Common myeloid progenitor, CD34-positive (primary cell): ENCODE results near the gene PAPLN.

Source experiments
- CTCF ChIA-PET: fragments of 350-600 bp; sonication (Branson Sonifier 250); formaldehyde crosslinking; loops from one replicate; lab custom pipeline; 2021; ENCODE audit warnings: antibody characterized with exemption; lab: Charles Lee
- POLR2A ChIA-PET: fragments of 350-600 bp; sonication (Branson Sonifier 250); formaldehyde crosslinking; loops from one replicate; lab custom pipeline; 2021; ENCODE audit warnings: antibody characterized with exemption; lab: Charles Lee
- DNase-seq, 3 donors: peaks; one replicate each; pipeline versions ENCODE4 v3.0.0 to v3.0.0-alpha.2; 2013
- H3K27ac ChIP-seq, 2 experiments: 1 replicate in 1 of 2; 2 replicates in 1 of 2; pipeline ENCODE4 v1.7.0; 2013; ENCODE audit warnings: inconsistent platforms in 2 of 2, low read length in 2 of 2, mild to moderate bottlenecking in 2 of 2, low read depth in 1 of 2, moderate library complexity in 1 of 2; ENCODE audit not compliant: severe bottlenecking in 2 of 2, insufficient read depth in 1 of 2, poor library complexity in 1 of 2
- H3K27me3 ChIP-seq, 5 experiments: replicated peaks in 2 of 5; 1 replicate in 3 of 5; 2 replicates in 2 of 5; pipeline versions ENCODE4 v1.6.1 to v1.7.0; 2013; ENCODE audit warnings: low read length in 4 of 5, mild to moderate bottlenecking in 2 of 5, moderate library complexity in 2 of 5, inconsistent platforms in 1 of 5; ENCODE audit not compliant: insufficient read depth in 5 of 5, control insufficient read depth in 4 of 5
- H3K36me3 ChIP-seq, 4 experiments: 1 replicate in 2 of 4; 2 replicates in 2 of 4; pipeline versions ENCODE4 v1.6.1 to v1.7.0; 2013; ENCODE audit warnings: low read length in 3 of 4, control low read depth in 1 of 4, mild to moderate bottlenecking in 1 of 4; ENCODE audit not compliant: control insufficient read depth in 4 of 4, insufficient read depth in 4 of 4
- H3K4me1 ChIP-seq, 4 experiments: 1 replicate in 3 of 4; 2 replicates in 1 of 4; pipeline versions ENCODE4 v1.6.1 to v1.7.1; 2013; ENCODE audit warnings: low read length in 3 of 4, mild to moderate bottlenecking in 3 of 4, control low read depth in 1 of 4, inconsistent platforms in 1 of 4, moderate library complexity in 1 of 4; ENCODE audit not compliant: control insufficient read depth in 4 of 4, insufficient read depth in 4 of 4; ENCODE audit errors: control extremely low read depth in 1 of 4
- H3K4me3 ChIP-seq, 7 experiments: 1 replicate in 4 of 7; 2 replicates in 3 of 7; pipeline versions ENCODE4 v1.5.1 to v1.7.0; 2013; ENCODE audit warnings: mild to moderate bottlenecking in 7 of 7, low read length in 6 of 7, moderate library complexity in 6 of 7, inconsistent platforms in 2 of 7, low read depth in 2 of 7, control low read depth in 1 of 7; ENCODE audit not compliant: insufficient read depth in 4 of 7, control insufficient read depth in 1 of 7; ENCODE audit errors: extremely low read depth in 1 of 7
- H3K9me3 ChIP-seq, 5 experiments: 1 replicate in 4 of 5; 2 replicates in 1 of 5; pipeline versions ENCODE4 v1.6.1 to v1.7.1; 2013; ENCODE audit warnings: low read length in 4 of 5, mild to moderate bottlenecking in 2 of 5, inconsistent platforms in 1 of 5, low read depth in 1 of 5, moderate library complexity in 1 of 5; ENCODE audit not compliant: control insufficient read depth in 4 of 5, insufficient read depth in 2 of 5; ENCODE audit errors: control extremely low read depth in 1 of 5
- WGBS: methylation state at CpG from one replicate; pipeline ENCODE4 v1.1.5; 2013; ENCODE audit not compliant: insufficient coverage; 5-methylcytosine and 5-hydroxymethylcytosine counted together

PAPLN gene

DNA sequence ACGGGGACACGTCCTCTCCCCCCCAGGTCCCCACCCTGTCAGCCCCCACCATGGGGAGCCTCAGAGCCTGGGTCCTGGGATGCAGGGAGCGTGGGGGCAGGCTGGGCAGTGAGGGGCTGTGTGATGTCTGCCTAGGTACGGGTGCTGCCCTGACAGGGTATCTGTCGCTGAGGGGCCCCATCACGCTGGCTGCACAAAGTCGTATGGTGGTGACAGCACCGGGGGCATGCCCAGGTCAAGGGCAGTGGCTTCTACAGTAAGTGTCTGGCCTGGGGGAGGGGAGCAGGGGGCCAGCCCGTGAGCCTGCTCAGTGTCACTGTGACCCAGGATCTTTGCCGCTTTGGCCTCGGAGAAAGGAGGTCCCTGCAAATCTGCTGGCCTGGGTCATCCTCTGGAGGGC, 23.3 kb downstream of the PAPLN start:
- WGBS = 93% methylated on average over 9 of the region's 11 CpGs
- Histone ChIP-seq H3K4me1 (no peaks in the 10 kb centered on the region), H3K36me3 (no peaks in the 10 kb centered on the region), H3K9me3 (no peaks in the 10 kb centered on the region), H3K4me3 (no peak overlapping the region), H3K27me3 (no peaks in the 10 kb centered on the region), H3K27ac (no peak overlapping the region)
- ChIA-PET CTCF (no interaction called here), POLR2A (no interaction called here)
- DNase-seq = no peak

GRCh38 chr14:73261075-73261474, 23.8 kb downstream of the PAPLN start:
- Histone ChIP-seq H3K4me1 (no peaks in the 10 kb centered on the region), H3K4me3 (no peak overlapping the region), H3K27me3 (no peaks in the 10 kb centered on the region), H3K36me3 (no peaks in the 10 kb centered on the region), H3K9me3 (no peaks in the 10 kb centered on the region), H3K27ac (no peak overlapping the region)
- ChIA-PET POLR2A (no interaction called here), CTCF (no interaction called here)
- 97% methylated on average over 5 of the region's 6 CpGs for WGBS
- no peak for DNase-seq

GRCh38 chr14:73261520-73262426, 24.5 kb downstream of the PAPLN start:
- H3K27ac ChIP-seq = no peak overlapping the region
- ChIA-PET CTCF (interaction anchor here (1.4 kb wide), 1 partner anchor 30 kb away, joined by 3 read pairs; no protein-coding TSS in a partner anchor), POLR2A (interaction anchor here (1.0 kb wide), 1 partner anchor 16 kb away, joined by 4 read pairs; no protein-coding TSS in a partner anchor)
- no peaks in the 10 kb centered on the region for H3K4me1 ChIP-seq
- no peak for DNase-seq
- no peaks in the 10 kb centered on the region for H3K27me3 ChIP-seq
- 99% methylated on average over 14 of the region's 15 CpGs for WGBS
- H3K4me3 ChIP-seq = no peak overlapping the region
- no peaks in the 10 kb centered on the region for H3K36me3 ChIP-seq
- H3K9me3 ChIP-seq = no peaks in the 10 kb centered on the region

DNA sequence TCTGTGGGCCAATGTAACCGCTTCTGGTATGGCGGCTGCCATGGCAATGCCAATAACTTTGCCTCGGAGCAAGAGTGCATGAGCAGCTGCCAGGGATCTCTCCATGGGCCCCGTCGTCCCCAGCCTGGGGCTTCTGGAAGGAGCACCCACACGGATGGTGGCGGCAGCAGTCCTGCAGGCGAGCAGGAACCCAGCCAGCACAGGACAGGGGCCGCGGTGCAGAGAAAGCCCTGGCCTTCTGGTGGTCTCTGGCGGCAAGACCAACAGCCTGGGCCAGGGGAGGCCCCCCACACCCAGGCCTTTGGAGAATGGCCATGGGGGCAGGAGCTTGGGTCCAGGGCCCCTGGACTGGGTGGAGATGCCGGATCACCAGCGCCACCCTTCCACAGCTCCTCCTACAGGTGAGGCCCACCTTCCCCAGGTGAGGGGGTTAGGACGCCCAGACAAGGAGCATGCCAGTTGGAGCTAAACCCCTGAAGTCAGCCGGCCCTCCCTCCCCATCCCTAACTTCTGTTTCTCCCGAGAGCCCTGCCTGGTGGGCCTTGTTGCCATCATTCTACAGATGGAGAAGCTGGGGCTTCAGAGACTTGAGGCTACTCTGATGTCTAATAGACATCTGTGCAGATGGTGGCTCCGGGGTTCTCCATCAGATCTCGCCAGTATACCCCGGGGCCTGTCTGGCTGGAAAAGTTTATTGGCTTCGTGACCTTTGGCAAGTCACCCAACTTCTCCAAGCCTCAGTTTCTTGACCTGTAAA, 25.3 kb downstream of the PAPLN start:
- Histone ChIP-seq H3K4me1 (no peaks in the 10 kb centered on the region), H3K27me3 (no peaks in the 10 kb centered on the region), H3K9me3 (no peaks in the 10 kb centered on the region), H3K36me3 (no peaks in the 10 kb centered on the region), H3K4me3 (no peak overlapping the region), H3K27ac (no peak overlapping the region)
- 98% methylated on average over 18 of the region's 20 CpGs for WGBS
- ChIA-PET CTCF (interaction anchor here (1.4 kb wide), 1 partner anchor 30 kb away, joined by 3 read pairs; no protein-coding TSS in a partner anchor), POLR2A (interaction anchor here (1.0 kb wide), 1 partner anchor 15 kb away, joined by 4 read pairs; no protein-coding TSS in a partner anchor)
- no peak for DNase-seq

DNA sequence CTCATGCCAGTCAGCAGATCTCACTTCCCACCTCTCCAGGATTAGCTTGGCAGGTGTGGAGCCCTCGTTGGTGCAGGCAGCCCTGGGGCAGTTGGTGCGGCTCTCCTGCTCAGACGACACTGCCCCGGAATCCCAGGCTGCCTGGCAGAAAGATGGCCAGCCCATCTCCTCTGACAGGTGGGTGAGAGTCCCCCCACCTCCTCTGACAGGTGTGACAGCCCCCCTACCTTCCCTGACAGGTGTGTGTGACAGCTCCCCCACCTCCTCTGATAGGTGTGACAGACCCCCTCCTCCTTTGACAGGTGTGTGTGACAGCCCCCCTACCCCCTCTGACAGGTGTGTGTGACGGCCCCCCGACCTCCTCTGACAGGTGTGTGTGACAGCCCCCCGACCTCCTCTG, 26.3 kb downstream of the PAPLN start:
- H3K27ac ChIP-seq = no peak overlapping the region
- H3K4me1 ChIP-seq = no peaks in the 10 kb centered on the region
- CTCF ChIA-PET = interaction anchor here (1.1 kb wide), 1 partner anchor 56 kb away, joined by 3 read pairs; no protein-coding TSS in a partner anchor
- H3K4me3 ChIP-seq = no peak overlapping the region
- H3K36me3 ChIP-seq = no peaks in the 10 kb centered on the region
- no peak for DNase-seq
- H3K27me3 ChIP-seq = no peaks in the 10 kb centered on the region
- no peaks in the 10 kb centered on the region for H3K9me3 ChIP-seq
- 98% methylated on average over 6 of the region's 7 CpGs for WGBS
- POLR2A ChIA-PET = interaction anchor here (0.6 kb wide), 1 partner anchor 13 kb away, joined by 3 read pairs; no protein-coding TSS in a partner anchor

DNA sequence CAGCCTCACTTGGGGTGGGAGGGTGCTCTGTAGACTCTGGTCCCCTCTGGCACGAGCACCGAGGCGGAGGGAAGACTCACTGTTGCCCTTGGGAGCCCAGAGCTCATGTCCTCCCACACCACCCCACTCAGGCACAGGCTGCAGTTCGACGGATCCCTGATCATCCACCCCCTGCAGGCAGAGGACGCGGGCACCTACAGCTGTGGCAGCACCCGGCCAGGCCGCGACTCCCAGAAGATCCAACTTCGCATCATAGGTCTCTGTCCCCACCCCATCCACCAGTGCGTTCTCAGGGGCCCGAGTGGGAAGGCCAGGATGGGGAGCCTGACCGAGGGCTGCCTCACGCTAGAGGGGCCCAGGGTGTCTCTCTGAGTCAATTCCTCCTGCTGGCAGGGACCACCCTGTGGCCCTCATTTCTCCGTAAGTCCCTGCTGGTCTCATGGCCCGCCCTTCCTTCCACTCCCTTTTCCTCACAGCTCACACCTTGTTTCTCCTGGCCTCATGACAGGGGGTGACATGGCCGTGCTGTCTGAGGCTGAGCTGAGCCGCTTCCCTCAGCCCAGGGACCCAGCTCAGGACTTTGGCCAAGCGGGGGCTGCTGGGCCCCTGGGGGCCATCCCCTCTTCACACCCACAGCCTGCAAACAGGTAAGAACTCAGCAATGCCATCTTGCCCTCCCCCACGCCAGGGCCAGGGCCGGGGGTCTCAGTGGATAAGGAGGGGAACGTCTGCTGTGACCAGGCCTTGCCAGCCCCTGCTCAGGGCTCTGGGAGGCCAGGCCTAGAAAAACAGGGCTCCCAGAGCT, 27.0 kb downstream of the PAPLN start:
- no peak for DNase-seq
- H3K4me3 ChIP-seq = no peak overlapping the region
- no peak overlapping the region for H3K27ac ChIP-seq
- ChIA-PET POLR2A (interaction anchor here (0.6 kb wide), 1 partner anchor 14 kb away, joined by 3 read pairs; no protein-coding TSS in a partner anchor), CTCF (interaction anchor here (1.1 to 1.5 kb wide), 2 partner anchors 10 to 56 kb away, joined by 3 read pairs; no protein-coding TSS in a partner anchor)
- H3K36me3 ChIP-seq = no peaks in the 10 kb centered on the region
- H3K9me3 ChIP-seq = no peaks in the 10 kb centered on the region
- 96% methylated on average over 20 of the region's 23 CpGs for WGBS
- no peaks in the 10 kb centered on the region for H3K4me1 ChIP-seq
- H3K27me3 ChIP-seq = no peaks in the 10 kb centered on the region
